Cardiac muscle cell (in vitro differentiated cells and primary cell): ENCODE results near the gene ANXA2R. TPM values are rescaled to one million over a fixed set of nuclear protein-coding genes. Genes with fewer than 3 reads are reported as not detected.

Source experiments
- DNase-seq, 2 donors: peaks; one replicate each; pipeline versions ENCODE4 v3.0.0 to v3.0.0-alpha.2; 2010 to 2017; ENCODE audit warnings: low read depth in 1 of 2, low spot score in 1 of 2
- H3K27ac ChIP-seq: fragments of 200-600 bp; sonication (generic); 2 replicates; pipeline ENCODE4 v1.5.1; 2016
- H3K27me3 ChIP-seq: fragments of 200-600 bp; sonication (generic); 2 replicates; pipeline ENCODE4 v1.6.0; 2016; ENCODE audit warnings: control low read depth
- H3K36me3 ChIP-seq: fragments of 200-600 bp; sonication (generic); 2 replicates; pipeline ENCODE4 v1.5.1; 2016; ENCODE audit warnings: control low read depth
- H3K4me1 ChIP-seq: fragments of 200-600 bp; sonication (generic); 2 replicates; pipeline ENCODE4 v1.8.1; 2017; ENCODE audit warnings: low read depth, mild to moderate bottlenecking, mixed run types
- H3K4me3 ChIP-seq: fragments of 200-600 bp; sonication (generic); 2 replicates; pipeline ENCODE4 v1.5.1; 2016; ENCODE audit warnings: mild to moderate bottlenecking
- H3K9me3 ChIP-seq: fragments of 200-600 bp; sonication (generic); 2 replicates; pipeline ENCODE4 v1.5.1; 2017; ENCODE audit warnings: low read depth, mild to moderate bottlenecking, control low read depth
- CTCF ChIP-seq: IDR thresholded peaks from 2 replicates; pipeline ENCODE4 v1.5.1; 2012; ENCODE audit warnings: low read depth, mild to moderate bottlenecking, low read length
- polyA plus RNA-seq: library from polyadenylated mRNA; unstranded; fragments of >200 nt; fragmentation: Nextera tagmentation; extraction: Ambion mirVana; gene quantifications from 2 replicates; pipeline ENCODE4 v1.2.1, GENCODE V29; 2016
- total RNA-seq: library from RNA; depleted of rRNA; stranded (reverse); fragments of >200 nt; gene quantifications from 2 replicates; pipeline ENCODE4 v1.2.3, GENCODE V29; 2016

Gene ANXA2R
- total and polyA plus RNA-seq, 2 experiments from 2014 or later, result 0.43 to 0.63 TPM

GRCh38 chr5:43051684-43052083 is 11.6 kb upstream of the ANXA2R start:
- no peak for DNase-seq
- H3K4me3 ChIP-seq, result no peak overlapping the region
- peaks cover 11% of the 10 kb centered on the region for H3K27me3 ChIP-seq
- H3K4me1 ChIP-seq, result no peaks in the 10 kb centered on the region
- no peak for TF ChIP-seq CTCF
- no peaks in the 10 kb centered on the region for H3K9me3 ChIP-seq
- H3K36me3 ChIP-seq, result no peaks in the 10 kb centered on the region
- H3K27ac ChIP-seq, result no peak overlapping the region

GRCh38 chr5:43050384-43050783 is 10.3 kb upstream of the ANXA2R start:
- Histone ChIP-seq H3K27ac (no peak overlapping the region), H3K9me3 (no peaks in the 10 kb centered on the region)
- TF ChIP-seq CTCF, result no peak

DNA sequence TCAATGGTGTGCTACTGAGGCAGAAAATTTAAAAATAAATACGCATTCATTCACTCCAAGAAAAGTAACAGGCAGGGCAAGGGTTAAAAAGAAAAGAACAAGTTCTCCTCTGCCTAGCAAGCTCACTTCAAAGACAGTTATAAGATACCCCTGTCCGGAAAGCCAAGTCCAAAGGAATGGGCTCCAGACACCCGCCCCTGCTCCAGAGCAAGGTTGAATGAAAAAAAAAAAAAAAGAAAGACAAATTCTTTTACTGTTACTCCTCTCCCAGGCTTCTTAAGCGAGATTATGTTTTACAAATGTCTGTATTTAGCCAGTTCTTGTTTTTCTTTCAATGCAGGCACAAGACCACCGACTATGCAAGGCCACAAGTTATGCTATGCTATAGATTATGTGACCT is 9.1 kb upstream of the ANXA2R start:
- Histone ChIP-seq H3K4me1 (peaks cover 3% of the 10 kb centered on the region), H3K27ac (no peak overlapping the region)
- no peak for DNase-seq

More at GRCh38 chr5:43050384-43050783, 10.3 kb upstream of the ANXA2R start:
- Histone ChIP-seq H3K36me3 (no peaks in the 10 kb centered on the region), H3K27me3 (peaks cover 24% of the 10 kb centered on the region), H3K4me3 (no peak overlapping the region), H3K4me1 (no peaks in the 10 kb centered on the region)
- no peak for DNase-seq

GRCh38 chr5:43046474-43046873 is 6.4 kb upstream of the ANXA2R start:
- TF ChIP-seq CTCF, result no peak
- H3K36me3 ChIP-seq, result no peaks in the 10 kb centered on the region
- no peak overlapping the region for H3K4me3 ChIP-seq
- no peaks in the 10 kb centered on the region for H3K9me3 ChIP-seq
- no peak for DNase-seq
- H3K27me3 ChIP-seq, result peaks cover 58% of the 10 kb centered on the region
- H3K4me1 ChIP-seq, result peaks cover 9% of the 10 kb centered on the region
- no peak overlapping the region for H3K27ac ChIP-seq

More for the DNA sequence above, 9.1 kb upstream of the ANXA2R start:
- no peak for TF ChIP-seq CTCF
- no peak overlapping the region for H3K4me3 ChIP-seq
- H3K36me3 ChIP-seq, result no peaks in the 10 kb centered on the region
- peaks cover 35% of the 10 kb centered on the region for H3K27me3 ChIP-seq
- H3K9me3 ChIP-seq, result no peaks in the 10 kb centered on the region

GRCh38 chr5:43045236-43045635 is 5.1 kb upstream of the ANXA2R start:
- no peak for DNase-seq
- Histone ChIP-seq H3K9me3 (no peaks in the 10 kb centered on the region), H3K27me3 (peaks cover 70% of the 10 kb centered on the region), H3K36me3 (no peaks in the 10 kb centered on the region), H3K27ac (no peak overlapping the region), H3K4me1 (peaks cover 12% of the 10 kb centered on the region), H3K4me3 (no peak overlapping the region)
- TF ChIP-seq CTCF, result no peak
